GM12865 (cell line): ENCODE results near the gene GABPB2.

Experiments used
- DNase-seq: peaks from one replicate; pipeline ENCODE4 v3.0.0; 2010; ENCODE audit warnings: low read depth
- H3K4me3 ChIP-seq: 2 replicates; pipeline ENCODE4 v1.5.1; 2011; ENCODE audit warnings: mild to moderate bottlenecking, low read depth, low read length, control low read depth
- CTCF ChIP-seq: IDR thresholded peaks from 2 replicates; pipeline ENCODE4 v1.5.1; 2011; ENCODE audit warnings: low read length, control low read depth, low read depth, inconsistent platforms; ENCODE audit not compliant: insufficient read depth; ENCODE audit errors: missing control alignments

Gene GABPB2

GRCh38 chr1:151131701-151132334, 61.3 kb downstream of the GABPB2 start:
- TF ChIP-seq CTCF = no peak
- peak overlapping the region; percentile 41 for H3K4me3 ChIP-seq
- DNase-seq = peak; percentile 9

GRCh38 chr1:151132335-151133017, 61.9 kb downstream of the GABPB2 start:
- no peak for DNase-seq
- TF ChIP-seq CTCF = no peak
- no peak overlapping the region for H3K4me3 ChIP-seq

DNA sequence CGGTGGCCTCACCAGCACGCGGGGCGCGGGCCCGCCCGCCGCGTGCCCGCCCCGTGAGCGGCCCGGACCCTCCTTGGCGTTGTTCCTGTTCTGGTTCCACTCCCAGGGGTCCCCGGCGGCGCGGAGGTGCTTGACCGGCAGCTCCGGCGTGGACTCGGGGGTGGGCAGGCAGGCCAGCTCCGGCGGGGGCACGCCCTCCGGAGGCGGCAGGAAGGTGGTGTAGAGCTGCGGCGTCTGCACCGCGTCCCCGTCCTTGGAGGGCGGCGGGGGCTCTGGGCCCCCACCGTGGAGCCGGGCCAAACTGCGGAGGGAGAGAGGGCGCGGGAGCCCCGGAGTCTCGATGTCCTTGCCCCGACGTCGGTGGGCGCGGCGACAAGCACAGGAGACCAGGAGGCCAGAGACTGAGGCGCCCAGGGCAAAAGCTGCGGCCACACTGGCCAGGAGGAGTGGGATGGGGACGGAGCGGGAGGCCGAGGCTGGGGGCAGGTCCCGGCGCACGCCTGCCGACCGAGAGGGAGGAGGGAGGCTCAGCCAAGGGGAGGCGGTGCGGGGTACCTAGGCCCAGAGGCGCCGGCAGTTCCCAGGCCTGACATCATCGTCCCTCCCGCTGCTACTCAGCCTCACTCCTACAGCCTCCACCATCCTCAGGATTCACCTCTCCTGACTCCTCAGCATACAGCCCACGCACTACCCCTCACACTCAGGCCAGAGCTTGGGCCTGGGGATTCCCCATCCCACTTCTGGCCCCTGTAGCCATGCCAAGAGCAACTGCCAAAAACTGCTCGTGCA, 62.7 kb downstream of the GABPB2 start:
- no peak overlapping the region for H3K4me3 ChIP-seq
- DNase-seq = no peak
- TF ChIP-seq CTCF = no peak

GRCh38 chr1:151134396-151134795, 63.8 kb downstream of the GABPB2 start:
- TF ChIP-seq CTCF = no peak
- DNase-seq = no peak
- H3K4me3 ChIP-seq = no peak overlapping the region

- TF ChIP-seq CTCF = no peak
- H3K4me3 ChIP-seq = no peak overlapping the region
Observed at GRCh38 chr1:151134991-151135390, 64.4 kb downstream of the GABPB2 start.

GRCh38 chr1:151135433-151136385, 65.1 kb downstream of the GABPB2 start:
- H3K4me3 ChIP-seq = no peak overlapping the region
- DNase-seq = peak; percentile 64
- TF ChIP-seq CTCF = no peak

More at GRCh38 chr1:151134991-151135390, 64.4 kb downstream of the GABPB2 start:
- DNase-seq = no peak
